Thymus (tissue), 11 donors: ENCODE results near the gene FAF1. TPM values are rescaled to one million over a fixed set of nuclear protein-coding genes. Genes with fewer than 3 reads are reported as not detected.

Source experiments
- DNase-seq, 9 donors: peaks; one replicate each; pipeline ENCODE4 v3.0.0-alpha.2; 2013; ENCODE audit warnings: low spot score in 9 of 9, low read depth in 6 of 9, missing footprints in 1 of 9
- H3K27ac ChIP-seq, 2 donors: one replicate each; pipeline ENCODE4 v1.5.1; 2013; ENCODE audit warnings: control low read depth in 1 of 2, low read depth in 1 of 2, low read length in 1 of 2, mild to moderate bottlenecking in 1 of 2, moderate library complexity in 1 of 2
- H3K27me3 ChIP-seq, 2 donors: one replicate each; pipeline ENCODE4 v1.5.1; 2013; ENCODE audit warnings: low read length in 1 of 2; ENCODE audit not compliant: control insufficient read depth in 2 of 2, insufficient read depth in 1 of 2
- H3K36me3 ChIP-seq, 2 donors: one replicate each; pipeline ENCODE4 v1.5.1; 2013; ENCODE audit warnings: low read length in 1 of 2, mild to moderate bottlenecking in 1 of 2, moderate library complexity in 1 of 2; ENCODE audit not compliant: control insufficient read depth in 2 of 2, insufficient read depth in 2 of 2
- H3K4me1 ChIP-seq, 2 donors: one replicate each; pipeline ENCODE4 v1.5.1; 2013; ENCODE audit warnings: low read length in 2 of 2; ENCODE audit not compliant: control insufficient read depth in 2 of 2, insufficient read depth in 2 of 2
- H3K4me3 ChIP-seq, 2 donors: one replicate each; pipeline ENCODE4 v1.5.1; 2013; ENCODE audit warnings: low read length in 2 of 2, control low read depth in 1 of 2, mild to moderate bottlenecking in 1 of 2
- H3K9me3 ChIP-seq, 2 donors: one replicate each; pipeline ENCODE4 v1.5.1; 2013; ENCODE audit warnings: low read length in 1 of 2, mild to moderate bottlenecking in 1 of 2; ENCODE audit not compliant: control insufficient read depth in 2 of 2, insufficient read depth in 1 of 2
- WGBS: extraction: QIAGEN DNeasy Blood & Tissue Kit; methylation state at CpG from one replicate; pipeline ENCODE4 v1.1.7; 2013; 5-methylcytosine and 5-hydroxymethylcytosine counted together
- polyA plus RNA-seq: library from polyadenylated mRNA; stranded (reverse); fragments of 200-250 nt; gene quantifications from one replicate; pipeline ENCODE4 v1.2.3, GENCODE V29; 2013
- total RNA-seq: library from RNA; stranded (reverse); fragments of 120-200 nt; gene quantifications from one replicate; pipeline ENCODE4 v1.2.4, GENCODE V29; 2013
- donor health status: healthy.

Gene FAF1
- total and polyA plus RNA-seq, 2 donors, result 39.1 to 66.3 TPM

DNA sequence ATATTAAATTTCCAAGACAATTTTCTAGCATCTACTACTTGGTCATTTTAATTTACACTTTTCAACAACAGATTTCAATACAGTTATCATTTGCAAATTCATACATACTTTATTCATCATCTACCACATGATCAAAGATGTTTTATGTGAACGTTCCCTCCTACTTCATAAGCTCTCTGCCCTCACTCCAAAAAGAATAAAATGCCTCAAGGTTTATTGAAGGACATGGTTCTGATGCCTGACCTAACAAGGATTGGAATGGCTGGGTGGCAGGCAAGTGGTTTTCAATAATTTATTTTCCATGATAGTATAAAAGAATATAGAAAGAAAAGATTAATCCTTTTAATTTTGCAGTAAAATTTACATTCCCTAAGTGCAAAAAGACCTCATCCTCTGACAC, 15.4 kb upstream of the FAF1 start:
- Histone ChIP-seq H3K36me3 (peaks cover 0 to 8% of the 10 kb centered on the region in 2 donors), H3K27ac (no peak overlapping the region), H3K4me3 (no peak overlapping the region), H3K27me3 (peaks cover 0 to 56% of the 10 kb centered on the region in 2 donors), H3K9me3 (peaks cover 0 to 4% of the 10 kb centered on the region in 2 donors), H3K4me1 (peaks cover 4 to 24% of the 10 kb centered on the region in 2 donors)
- DNase-seq, result no peak
- 90% methylated on average over 1 of the region's 1 CpG for WGBS

DNA sequence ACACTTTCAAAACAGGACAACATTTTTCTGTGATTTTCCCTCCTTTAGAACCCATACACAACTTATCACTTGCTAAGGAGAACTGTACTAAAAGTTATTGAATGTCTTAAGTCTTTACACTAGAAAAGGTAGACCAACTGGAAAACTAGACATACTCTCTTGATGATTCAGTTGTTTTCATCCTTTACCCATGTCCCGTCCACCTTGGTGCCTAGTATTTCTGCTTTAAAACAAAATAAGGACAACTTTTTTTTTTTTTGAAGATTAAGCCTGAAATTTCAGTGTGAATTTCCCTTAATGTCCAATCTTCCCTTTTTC, 14.5 kb upstream of the FAF1 start:
- H3K27me3 ChIP-seq, result peaks cover 0 to 47% of the 10 kb centered on the region in 2 donors
- whole genome bisulfite sequencing, result 95% methylated on average over 1 of the region's 1 CpG
- no peak for DNase-seq

DNA sequence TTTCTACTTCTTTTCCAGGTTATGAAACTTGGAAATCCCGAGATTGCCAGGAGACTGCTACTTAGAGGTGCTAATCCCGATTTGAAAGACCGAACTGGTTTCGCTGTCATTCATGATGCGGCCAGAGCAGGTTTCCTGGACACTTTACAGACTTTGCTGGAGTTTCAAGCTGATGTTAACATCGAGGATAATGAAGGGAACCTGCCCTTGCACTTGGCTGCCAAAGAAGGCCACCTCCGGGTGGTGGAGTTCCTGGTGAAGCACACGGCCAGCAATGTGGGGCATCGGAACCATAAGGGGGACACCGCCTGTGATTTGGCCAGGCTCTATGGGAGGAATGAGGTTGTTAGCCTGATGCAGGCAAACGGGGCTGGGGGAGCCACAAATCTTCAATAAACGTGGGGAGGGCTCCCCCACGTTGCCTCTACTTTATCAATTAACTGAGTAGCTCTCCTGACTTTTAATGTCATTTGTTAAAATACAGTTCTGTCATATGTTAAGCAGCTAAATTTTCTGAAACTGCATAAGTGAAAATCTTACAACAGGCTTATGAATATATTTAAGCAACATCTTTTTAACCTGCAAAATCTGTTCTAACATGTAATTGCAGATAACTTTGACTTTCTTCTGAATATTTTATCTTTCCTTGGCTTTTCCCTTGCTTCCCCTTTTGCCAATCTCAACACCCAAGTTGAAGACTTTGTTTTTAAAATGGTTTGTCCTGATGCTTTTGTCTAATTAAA, 14.0 kb upstream of the FAF1 start:
- Histone ChIP-seq H3K4me1 (peaks cover 4 to 24% of the 10 kb centered on the region in 2 donors), H3K27ac (no peak overlapping the region), H3K9me3 (peaks cover 0 to 4% of the 10 kb centered on the region in 2 donors), H3K4me3 (no peak overlapping the region), H3K27me3 (peaks cover 0 to 42% of the 10 kb centered on the region in 2 donors), H3K36me3 (peaks cover 0 to 8% of the 10 kb centered on the region in 2 donors)
- WGBS, result 97% methylated on average over 13 of the region's 13 CpGs
- no peak for DNase-seq

More for the DNA sequence above, 14.5 kb upstream of the FAF1 start:
- Histone ChIP-seq H3K9me3 (peaks cover 0 to 4% of the 10 kb centered on the region in 2 donors), H3K4me3 (no peak overlapping the region), H3K27ac (no peak overlapping the region), H3K4me1 (peaks cover 4 to 24% of the 10 kb centered on the region in 2 donors), H3K36me3 (peaks cover 0 to 8% of the 10 kb centered on the region in 2 donors)

DNA sequence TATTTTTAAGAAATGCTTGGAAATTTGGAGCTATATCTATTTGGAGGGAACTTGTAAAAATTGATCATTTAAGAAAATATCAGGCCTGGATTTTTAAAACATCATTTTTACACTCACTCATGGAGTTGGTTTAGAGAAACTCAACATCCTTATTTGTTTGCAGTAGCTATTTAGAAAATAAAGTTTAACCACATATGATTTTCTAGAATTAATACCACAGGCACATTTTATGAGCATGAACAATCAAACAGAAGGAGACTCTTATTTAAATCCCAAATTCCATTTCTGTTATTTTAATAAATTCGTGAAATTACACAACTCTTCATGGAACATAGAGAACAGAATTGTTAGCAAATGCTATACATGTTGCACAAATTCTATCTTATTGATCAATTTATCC, 13.2 kb upstream of the FAF1 start:
- peaks cover 4 to 16% of the 10 kb centered on the region in 2 donors for H3K4me1 ChIP-seq
- no peak for DNase-seq
- H3K27me3 ChIP-seq, result peaks cover 0 to 34% of the 10 kb centered on the region in 2 donors
- 100% methylated on average over 1 of the region's 1 CpG for WGBS
- peaks cover 0 to 8% of the 10 kb centered on the region in 2 donors for H3K36me3 ChIP-seq
- peaks cover 0 to 2% of the 10 kb centered on the region in 2 donors for H3K9me3 ChIP-seq
- no peak overlapping the region for H3K27ac ChIP-seq
- no peak overlapping the region for H3K4me3 ChIP-seq

DNA sequence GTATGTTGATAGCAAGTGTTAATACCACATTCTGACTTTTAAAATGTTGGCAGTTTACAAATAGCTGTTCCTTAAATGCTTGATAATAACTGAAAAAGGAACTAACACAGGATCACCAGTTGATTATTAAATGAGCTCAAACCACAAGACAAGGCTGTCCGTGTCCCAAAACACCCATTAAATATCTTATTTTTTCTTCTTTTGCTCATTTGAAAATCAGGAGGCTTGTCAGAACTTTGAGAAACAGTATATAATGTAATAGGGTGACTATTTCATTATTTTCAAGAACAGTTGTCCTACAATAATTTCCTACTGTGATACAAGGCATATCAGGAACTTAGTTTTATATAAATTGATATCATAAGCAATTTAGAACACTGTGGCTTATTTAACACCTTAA, 12.7 kb upstream of the FAF1 start:
- H3K27ac ChIP-seq, result no peak overlapping the region
- H3K27me3 ChIP-seq, result peaks cover 0 to 30% of the 10 kb centered on the region in 2 donors
- peaks cover 4 to 16% of the 10 kb centered on the region in 2 donors for H3K4me1 ChIP-seq
- H3K36me3 ChIP-seq, result peaks cover 0 to 8% of the 10 kb centered on the region in 2 donors
- peak overlapping the region in 1 of 2 donors; percentile 44 for H3K4me3 ChIP-seq
- 43% methylated on average over 1 of the region's 1 CpG for WGBS
- no peaks in the 10 kb centered on the region for H3K9me3 ChIP-seq
- no peak for DNase-seq

DNA sequence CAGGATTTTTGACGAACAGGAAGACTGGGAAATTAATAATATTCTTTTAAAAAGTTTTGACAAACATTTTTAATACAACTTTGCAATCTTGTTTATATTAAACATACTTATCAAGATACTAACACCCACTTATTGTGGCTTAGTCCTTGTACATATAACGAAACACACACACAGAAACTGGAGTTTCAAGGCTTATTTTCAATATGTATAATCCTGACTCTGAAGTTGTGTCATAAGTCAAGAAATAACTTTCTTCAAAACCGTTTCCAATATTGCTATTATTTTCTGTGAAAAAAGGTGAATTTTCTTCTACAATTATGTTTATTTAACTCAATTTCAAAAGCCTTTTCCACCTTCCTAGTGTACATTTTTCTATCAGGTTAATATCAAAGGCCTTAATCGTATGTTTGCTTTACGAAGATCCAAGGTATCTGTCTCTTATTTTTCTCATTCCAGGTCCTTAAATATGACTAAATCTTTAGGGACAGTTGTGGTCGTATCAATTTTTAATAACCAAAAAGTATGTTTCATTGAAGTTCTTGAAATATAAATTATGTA, 11.8 kb upstream of the FAF1 start:
- WGBS, result 71% methylated on average over 6 of the region's 6 CpGs
- Histone ChIP-seq H3K4me3 (peak overlapping the region; percentile 11 to 43), H3K4me1 (peaks cover 9 to 16% of the 10 kb centered on the region in 2 donors), H3K27me3 (peaks cover 0 to 21% of the 10 kb centered on the region in 2 donors), H3K27ac (no peak overlapping the region), H3K36me3 (peaks cover 0 to 8% of the 10 kb centered on the region in 2 donors), H3K9me3 (no peaks in the 10 kb centered on the region)
- DNase-seq, result no peak

DNA sequence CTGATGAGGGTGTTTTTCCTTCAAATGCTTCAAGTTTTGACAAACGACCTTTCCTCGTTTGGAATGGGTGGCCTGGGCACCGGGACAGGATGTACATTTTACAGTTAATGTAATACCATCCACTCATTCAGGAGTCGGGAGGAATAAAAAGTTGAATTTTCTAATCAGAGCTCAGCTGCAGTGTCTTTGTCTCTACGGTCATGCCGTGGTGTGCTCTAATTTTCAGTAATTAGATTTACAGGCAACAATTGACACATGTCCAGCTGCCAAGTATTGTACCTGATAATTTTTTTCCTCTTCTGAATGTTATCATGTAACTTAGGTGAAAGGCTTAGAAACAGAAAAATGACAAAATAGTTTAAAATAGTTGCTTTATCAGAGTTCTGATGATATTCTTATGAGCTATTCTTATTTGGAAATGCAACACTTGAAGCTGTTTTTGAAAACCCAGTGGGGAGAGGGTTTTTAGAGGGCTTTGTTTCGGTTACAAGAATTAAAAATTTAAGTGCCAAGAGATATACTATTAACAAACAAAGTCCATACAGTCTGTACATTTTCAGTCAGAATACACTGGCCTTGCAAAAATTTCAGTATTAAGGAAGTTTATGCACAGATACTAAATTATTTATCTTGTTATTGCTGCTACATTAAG, 11.0 kb upstream of the FAF1 start:
- DNase-seq, result no peak
- H3K9me3 ChIP-seq, result no peaks in the 10 kb centered on the region
- H3K27me3 ChIP-seq, result peaks cover 0 to 14% of the 10 kb centered on the region in 2 donors
- peaks cover 5 to 10% of the 10 kb centered on the region in 2 donors for H3K4me1 ChIP-seq
- WGBS, result 30% methylated on average over 7 of the region's 7 CpGs
- H3K27ac ChIP-seq, result peak overlapping the region; percentile 46 to 95
- H3K36me3 ChIP-seq, result peaks cover 0 to 8% of the 10 kb centered on the region in 2 donors
- H3K4me3 ChIP-seq, result peak overlapping the region; percentile 90 to 91

DNA sequence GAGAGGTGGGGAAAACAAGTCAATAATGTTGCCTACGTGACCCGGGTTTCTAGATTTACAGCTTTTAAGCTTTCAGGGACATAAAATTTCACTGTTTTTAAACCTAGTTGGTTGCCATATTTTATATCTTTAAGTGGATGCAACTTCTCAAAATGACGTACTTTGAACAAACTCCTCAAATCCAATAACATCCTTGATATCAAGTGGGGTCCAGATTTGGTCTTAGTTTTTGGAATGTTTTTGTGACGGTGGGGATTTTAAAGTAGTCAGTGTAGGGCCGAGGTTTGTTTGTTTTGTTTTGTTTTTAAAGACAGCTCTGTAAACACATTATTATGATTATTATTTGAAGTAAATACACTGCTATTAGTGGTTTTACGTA, 10.4 kb upstream of the FAF1 start:
- H3K36me3 ChIP-seq, result peaks cover 0 to 8% of the 10 kb centered on the region in 2 donors
- H3K27me3 ChIP-seq, result peaks cover 0 to 9% of the 10 kb centered on the region in 2 donors
- no peaks in the 10 kb centered on the region for H3K9me3 ChIP-seq
- WGBS, result 15% methylated on average over 6 of the region's 6 CpGs
- H3K27ac ChIP-seq, result peak overlapping the region; percentile 95 to 98
- peak overlapping the region; percentile 90 to 91 for H3K4me3 ChIP-seq
- peaks cover 5 to 10% of the 10 kb centered on the region in 2 donors for H3K4me1 ChIP-seq
- DNase-seq, result no peak
